Measurements from ENCODE around the gene EML6. TPM values are rescaled to one million over a fixed set of nuclear protein-coding genes. Genes with fewer than 3 reads are reported as not detected.

The EML6 gene
- total and polyA plus RNA-seq, 2 of the 8 experiments (the other 6 are each of a cell fraction or from before 2014, with no cell fraction given): 1.2 to 1.6 TPM

- Histone ChIP-seq H3K79me2 (ENCODE audit: control insufficient read depth in 1 of 2, insufficient read depth in 2 of 2, low read length in 2 of 2) (no peaks in the 10 kb centered on the region), H4K8ac (ENCODE audit: extremely low read depth, insufficient read depth, low read length) (no peak overlapping the region), H4K5ac (ENCODE audit: insufficient read length, low read depth, low read length) (no peak overlapping the region), H2BK12ac (ENCODE audit: low read depth, low read length) (no peak overlapping the region), H4K20me1 (replicated peaks in 1 of 2; ENCODE audit: control insufficient read depth in 1 of 2, insufficient read depth in 2 of 2, low read length in 2 of 2) (no peaks in the 10 kb centered on the region), H2BK15ac (ENCODE audit: low read length) (no peak overlapping the region), H4K91ac (replicated peaks; ENCODE audit: insufficient read length, low read length) (no peak overlapping the region), H3K4me2 (ENCODE audit: insufficient read depth in 1 of 2, low read depth in 2 of 2, low read length in 2 of 2) (no peak overlapping the region), H3K9ac (replicated peaks in 1 of 4; ENCODE audit: extremely low read depth in 1 of 4, low read depth in 3 of 4, low read length in 3 of 4) (no peak overlapping the region), H3K79me1 (ENCODE audit: low read depth, low read length) (no peaks in the 10 kb centered on the region), H3K4me3 (ENCODE audit: extremely low read depth in 1 of 4, insufficient read depth in 2 of 4, low read depth in 3 of 4, low read length in 4 of 4) (no peak overlapping the region), H3K14ac (ENCODE audit: insufficient read length) (no peak overlapping the region), H2AK5ac (ENCODE audit: low read depth, low read length) (no peak overlapping the region), H3K23ac (ENCODE audit: insufficient read length) (no peak overlapping the region), H3K4ac (replicated peaks; ENCODE audit: insufficient read length, low read depth, low read length) (no peak overlapping the region), H3K56ac (replicated peaks; ENCODE audit: insufficient read length, low read depth, low read length) (no peak overlapping the region), H2AFZ (ENCODE audit: low read length) (no peak overlapping the region), H3K36me3 (ENCODE audit: control insufficient read depth in 2 of 4, insufficient read depth in 4 of 4, low read length in 3 of 4) (no peaks in the 10 kb centered on the region), H3K4me1 (replicated peaks in 1 of 4; ENCODE audit: control insufficient read depth in 3 of 4, insufficient read depth in 4 of 4, low read length in 3 of 4) (no peaks in the 10 kb centered on the region), H2BK120ac (replicated peaks; ENCODE audit: low read depth, low read length) (no peak overlapping the region), H3K18ac (ENCODE audit: extremely low read depth, low read length) (no peak overlapping the region), H3K27ac (ENCODE audit: low read depth, low read length) (no peak overlapping the region), H3K23me2 (ENCODE audit: low read depth, low read length) (no peaks in the 10 kb centered on the region), H2BK5ac (ENCODE audit: low read depth, low read length) (no peak overlapping the region), H2BK20ac (ENCODE audit: low read length) (no peak overlapping the region), H3K27me3 (replicated peaks in 1 of 4; ENCODE audit: control insufficient read depth in 3 of 4, extremely low read depth in 1 of 4, insufficient read depth in 3 of 4, low read length in 3 of 4) (no peaks in the 10 kb centered on the region; a peak in 3 of 7 replicates), H3K9me3 (ENCODE audit: insufficient read depth in 2 of 2, low read depth in 1 of 2, low read length in 1 of 2) (no peaks in the 10 kb centered on the region)
- ChIA-PET POLR2A (ENCODE audit: partially characterized antibody) (no interaction called here), CTCF (ENCODE audit: partially characterized antibody) (interaction anchor here (5.6 kb wide), 1 partner anchor 8 kb away, joined by 34 read pairs; no protein-coding TSS in a partner anchor)
- FAIRE-seq: no peak
- TF ChIP-seq JUND (IDR thresholded peaks at IDR 0.05; ENCODE audit: low read length): no peak
- WGBS, 2 experiments (ENCODE audit: extremely low coverage in 1 of 2, insufficient coverage in 1 of 2, insufficient read length in 1 of 2, insufficient replicate concordance in 2 of 2, low coverage in 1 of 2, low lambda C conversion rate in 2 of 2, missing lambda C conversion rate in 1 of 2): 89% methylated on average over 8 of the region's 8 CpGs; no CpG with 5 or more reads in 1 of the 2 experiments
- no peak for DNase-seq (ENCODE audit: low read depth in 1 of 2, low spot score in 2 of 2)
Observed at GRCh38 chr2:54830546-54830945, 107.1 kb downstream of the EML6 start.
